Spleen (tissue), 11 donors: ENCODE results near the gene GOPC. TPM values are rescaled to one million over a fixed set of nuclear protein-coding genes. Genes with fewer than 3 reads are reported as not detected.

Experiments
- DNase-seq: peaks from one replicate; pipeline ENCODE4 v3.0.0-alpha.2; 2020
- H3K27ac ChIP-seq, 8 donors: fragments of 200-600 bp; sonication (generic) in 7 of 8; 1 replicate in 4 of 8; 2 replicates in 4 of 8; pipeline versions ENCODE4 v1.5.0 to v1.8.0; 2016 to 2021; ENCODE audit warnings: inconsistent platforms in 4 of 8, mild to moderate bottlenecking in 4 of 8, moderate library complexity in 1 of 8
- H3K27me3 ChIP-seq, 7 donors: fragments of 200-600 bp; sonication (generic) in 6 of 7; replicated peaks in 1 of 7; 1 replicate in 4 of 7; 2 replicates in 3 of 7; pipeline versions ENCODE4 v1.5.0 to v1.8.0; 2016 to 2021; ENCODE audit warnings: inconsistent platforms in 3 of 7, mild to moderate bottlenecking in 1 of 7
- H3K36me3 ChIP-seq, 6 donors: fragments of 200-600 bp; sonication (generic) in 5 of 6; 1 replicate in 4 of 6; 2 replicates in 2 of 6; pipeline versions ENCODE4 v1.5.0 to v1.8.0; 2016 to 2021; ENCODE audit warnings: inconsistent platforms in 2 of 6
- H3K4me1 ChIP-seq, 6 donors: fragments of 200-600 bp; sonication (generic) in 5 of 6; 1 replicate in 3 of 6; 2 replicates in 3 of 6; pipeline versions ENCODE4 v1.5.0 to v1.8.0; 2016 to 2021; ENCODE audit warnings: inconsistent platforms in 3 of 6
- H3K4me3 ChIP-seq, 8 donors: fragments of 200-600 bp; sonication (generic) in 7 of 8; 1 replicate in 4 of 8; 2 replicates in 4 of 8; pipeline versions ENCODE4 v1.5.0 to v1.8.0; 2016 to 2021; ENCODE audit warnings: inconsistent platforms in 4 of 8, mild to moderate bottlenecking in 4 of 8, moderate library complexity in 2 of 8
- H3K9me3 ChIP-seq, 8 donors: fragments of 200-600 bp; sonication (generic) in 7 of 8; 1 replicate in 4 of 8; 2 replicates in 4 of 8; pipeline versions ENCODE4 v1.5.0 to v1.8.0; 2016 to 2021; ENCODE audit warnings: inconsistent platforms in 4 of 8
- CTCF ChIP-seq, 11 experiments: fragments of 200-600 bp in 7 of 11; fragments of 450-650 bp in 4 of 11; sonication (generic) in 4 of 11; IDR thresholded peaks in 8 of 11; conservative IDR thresholded peaks in 3 of 11; 1 replicate in 7 of 11; 2 replicates in 4 of 11; pipeline versions ENCODE4 v1.4.0 to v1.8.0; 2016 to 2021; ENCODE audit warnings: antibody characterized with exemption in 11 of 11, inconsistent platforms in 4 of 11, mild to moderate bottlenecking in 1 of 11
- POLR2A ChIP-seq, 3 donors: fragments of 450-650 bp; IDR thresholded peaks; one replicate each; pipeline ENCODE4 v1.5.1; 2017; ENCODE audit warnings: antibody characterized with exemption in 3 of 3, mild to moderate bottlenecking in 1 of 3
- POLR2AphosphoS5 ChIP-seq, 3 donors: sonication (generic); formaldehyde crosslinking; IDR thresholded peaks; one replicate each; pipeline ENCODE4 v1.5.1; 2017; ENCODE audit warnings: antibody characterized with exemption in 3 of 3
- WGBS, 5 donors: extraction: QIAGEN DNeasy Blood & Tissue Kit in 3 of 5; methylation state at CpG; one replicate each; pipeline versions ENCODE4 v1.1.5 to v1.1.7; 2013 to 2018; 5-methylcytosine and 5-hydroxymethylcytosine counted together
- intact Hi-C: fragments of 100-400 bp; cut with DNase I; formaldehyde crosslinking; loops from one replicate; pipeline ENCODE4 v1.15.0; 2023; ENCODE audit warnings: low total_unique reads
- polyA plus RNA-seq, 3 donors: library from polyadenylated mRNA; stranded (reverse); fragments of 200-250 nt; gene quantifications; one replicate each; pipeline ENCODE4 v1.2.1, GENCODE V29; 2013
- total RNA-seq, 7 donors: library from RNA; depleted of rRNA in 3 of 7; stranded (reverse); fragments of >200 nt in 3 of 7; fragmentation: NEBNext Ultra II Directional in 4 of 7; extraction: Animal tissue kit (Norgen Biotek cat#: 25700) in 4 of 7; gene quantifications; one replicate each; pipeline versions ENCODE4 v1.1.0 to v1.2.1, GENCODE V29; 2016 to 2021
- donor health status: healthy with polysubstance abuse.
- donor health status: DM: no; HTN: no; CAD: no; lungs with moderate emphysema.
- donor health status: DM: no; HTN: no; CAD: no.
- donor health status: Bipolar disorder and iron deficiency.
- donor health status: healthy.
- donor health status: DM: no; HTN: no; CAD: no.
- donor health status: DM: yes; HTN: yes; CAD: no.

GOPC gene
- total and polyA plus RNA-seq, 10 donors: 13.5 to 26.7 (median 21.8) TPM

GRCh38 chr6:117555262-117555849, 47.0 kb downstream of the GOPC start:
- no peak for DNase-seq
- peaks cover 0 to 9% (median 0%) of the 10 kb centered on the region in 6 donors for H3K36me3 ChIP-seq
- H3K27ac ChIP-seq: no peak overlapping the region
- no peaks in the 10 kb centered on the region for H3K27me3 ChIP-seq
- no peak overlapping the region for H3K4me3 ChIP-seq
- H3K4me1 ChIP-seq: peaks cover 0 to 17% (median 3%) of the 10 kb centered on the region in 6 donors
- TF ChIP-seq POLR2A (IDR thresholded peaks at IDR 0.05): no peak
- no peak for TF ChIP-seq POLR2AphosphoS5 (IDR thresholded peaks at IDR 0.05)
- no peak for TF ChIP-seq CTCF (IDR thresholded peaks at IDR 0.05 in 8 of 11, conservative IDR thresholded peaks at IDR 0.05 in 3 of 11)
- H3K9me3 ChIP-seq: no peaks in the 10 kb centered on the region
- 37 to 46% (median 43%) methylated on average over 3 of the region's 3 CpGs for WGBS, 5 donors
- intact Hi-C loops: no loop called here

GRCh38 chr6:117553142-117553541, 49.2 kb downstream of the GOPC start:
- no peak overlapping the region for H3K4me3 ChIP-seq
- H3K27ac ChIP-seq: no peak overlapping the region
- TF ChIP-seq POLR2AphosphoS5 (IDR thresholded peaks at IDR 0.05): no peak
- no peak for TF ChIP-seq CTCF (IDR thresholded peaks at IDR 0.05 in 8 of 11, conservative IDR thresholded peaks at IDR 0.05 in 3 of 11)
- no peak for TF ChIP-seq POLR2A (IDR thresholded peaks at IDR 0.05)
- no peaks in the 10 kb centered on the region for H3K9me3 ChIP-seq
- DNase-seq: no peak
- intact Hi-C loops: no loop called here
- H3K36me3 ChIP-seq: peaks cover 0 to 1% (median 0%) of the 10 kb centered on the region in 6 donors
- H3K4me1 ChIP-seq: peaks cover 0 to 36% (median 8%) of the 10 kb centered on the region in 6 donors
- WGBS, 5 donors: 23 to 45% (median 32%) methylated on average over 3 of the region's 3 CpGs
- H3K27me3 ChIP-seq: peaks cover 0 to 3% (median 0%) of the 10 kb centered on the region in 7 donors

GRCh38 chr6:117552618-117553017, 49.7 kb downstream of the GOPC start:
- intact Hi-C loops: no loop called here
- WGBS, 5 donors: 57 to 83% (median 67%) methylated on average over 2 of the region's 2 CpGs

More at GRCh38 chr6:117552618-117553017, 49.7 kb downstream of the GOPC start:
- Histone ChIP-seq H3K4me1 (peaks cover 0 to 42% (median 13%) of the 10 kb centered on the region in 6 donors), H3K36me3 (peaks cover 0 to 5% (median 0%) of the 10 kb centered on the region in 6 donors), H3K4me3 (no peak overlapping the region), H3K9me3 (no peaks in the 10 kb centered on the region), H3K27ac (no peak overlapping the region), H3K27me3 (peaks cover 0 to 8% (median 0%) of the 10 kb centered on the region in 7 donors)
- no peak for TF ChIP-seq POLR2A (IDR thresholded peaks at IDR 0.05)
- TF ChIP-seq CTCF (IDR thresholded peaks at IDR 0.05 in 8 of 11, conservative IDR thresholded peaks at IDR 0.05 in 3 of 11): no peak
- DNase-seq: no peak
